GM19328 (cell line): ENCODE data around the gene RHPN2.

Experiments
- ATAC-seq: cut with Tn5 transposase; IDR thresholded peaks from one replicate; pipeline ENCODE4 v1.9.1; 2021; ENCODE audit warnings: mild to moderate bottlenecking, moderate library complexity; ENCODE audit not compliant: unreplicated experiment

The RHPN2 gene

DNA sequence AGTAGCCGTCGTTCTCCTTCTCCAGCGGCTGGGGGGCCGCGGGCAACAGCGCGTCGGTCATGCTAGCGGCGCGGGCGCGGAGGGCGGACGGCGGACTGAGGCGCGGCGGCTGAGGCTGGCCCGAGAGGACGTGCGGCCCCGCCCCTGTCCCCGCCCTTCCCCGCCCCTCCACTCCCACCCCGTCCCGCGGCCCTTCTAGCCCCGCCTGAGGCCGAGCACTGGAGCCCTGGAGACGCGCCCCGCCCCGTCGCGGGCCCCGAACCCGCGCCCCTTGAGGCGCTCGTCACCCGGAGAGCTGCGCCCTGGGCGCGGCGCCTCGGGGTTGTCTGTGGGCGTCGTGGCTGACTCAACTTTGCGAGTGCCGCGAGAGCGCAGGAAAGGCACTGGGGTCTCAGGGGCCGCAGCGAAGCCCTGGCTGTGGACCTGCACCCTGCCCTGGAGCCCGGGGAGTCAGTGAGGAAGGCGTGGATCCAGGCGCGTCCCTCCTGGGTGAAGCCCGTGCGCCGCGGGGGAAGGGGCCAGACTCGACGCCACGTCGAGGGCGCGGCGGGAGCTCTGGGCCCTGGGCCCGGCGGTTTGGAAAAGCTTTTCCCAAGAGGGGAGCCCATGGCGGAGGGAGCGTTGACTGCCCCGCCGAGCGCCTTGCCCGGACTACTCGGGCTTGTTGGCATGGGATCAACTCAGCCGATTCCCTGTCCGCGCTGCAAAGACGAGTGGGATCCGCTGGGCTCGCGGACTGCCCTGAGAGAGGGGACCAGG lies at the start of gene RHPN2:
Gene RHPN2 (minus strand): TSS at position 97 of the 759 bp plus-strand sequence. CDS start 36 bp downstream, at position 61.
- ATAC-seq: peak; percentile 80

DNA sequence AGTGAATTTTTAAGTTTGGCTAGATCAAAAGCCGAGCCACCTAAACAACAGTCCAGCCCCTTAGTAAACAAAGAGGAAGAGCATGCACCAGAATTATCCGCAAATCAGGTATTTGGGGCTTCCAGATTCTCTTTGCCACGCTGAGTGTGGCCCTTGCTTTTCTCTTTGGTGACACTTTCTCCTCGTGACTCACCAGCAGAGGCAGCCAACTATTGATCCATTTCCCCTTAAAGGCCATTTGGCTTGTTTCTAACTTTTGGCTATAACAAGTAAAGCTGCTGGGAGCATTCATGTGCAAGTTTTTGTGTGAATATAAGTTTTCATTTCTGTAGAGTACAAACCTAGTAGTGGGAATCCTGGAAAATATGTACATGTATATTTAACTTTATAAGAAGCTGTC lies 49.6 kb upstream of the RHPN2 start:
- ATAC-seq: no peak

DNA sequence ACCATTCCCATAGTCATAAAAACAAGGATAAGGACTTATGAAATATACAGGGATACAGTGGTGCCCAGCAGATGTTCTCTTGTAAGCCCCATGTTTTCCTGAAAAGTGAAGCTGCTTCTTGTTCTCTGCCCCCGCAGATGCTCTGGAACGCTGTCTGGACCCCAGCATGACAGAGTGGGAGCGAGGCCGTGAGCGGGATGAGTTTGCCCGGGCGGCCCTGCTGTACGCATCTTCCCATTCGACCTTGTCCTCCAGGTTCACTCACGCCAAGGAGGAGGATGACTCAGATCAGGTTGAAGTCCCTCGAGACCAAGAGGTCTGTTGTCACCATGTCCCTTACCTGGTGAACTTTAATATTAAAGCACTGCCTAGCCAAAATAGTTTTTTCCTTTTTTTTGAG lies 46.9 kb upstream of the RHPN2 start:
- ATAC-seq: no peak

DNA sequence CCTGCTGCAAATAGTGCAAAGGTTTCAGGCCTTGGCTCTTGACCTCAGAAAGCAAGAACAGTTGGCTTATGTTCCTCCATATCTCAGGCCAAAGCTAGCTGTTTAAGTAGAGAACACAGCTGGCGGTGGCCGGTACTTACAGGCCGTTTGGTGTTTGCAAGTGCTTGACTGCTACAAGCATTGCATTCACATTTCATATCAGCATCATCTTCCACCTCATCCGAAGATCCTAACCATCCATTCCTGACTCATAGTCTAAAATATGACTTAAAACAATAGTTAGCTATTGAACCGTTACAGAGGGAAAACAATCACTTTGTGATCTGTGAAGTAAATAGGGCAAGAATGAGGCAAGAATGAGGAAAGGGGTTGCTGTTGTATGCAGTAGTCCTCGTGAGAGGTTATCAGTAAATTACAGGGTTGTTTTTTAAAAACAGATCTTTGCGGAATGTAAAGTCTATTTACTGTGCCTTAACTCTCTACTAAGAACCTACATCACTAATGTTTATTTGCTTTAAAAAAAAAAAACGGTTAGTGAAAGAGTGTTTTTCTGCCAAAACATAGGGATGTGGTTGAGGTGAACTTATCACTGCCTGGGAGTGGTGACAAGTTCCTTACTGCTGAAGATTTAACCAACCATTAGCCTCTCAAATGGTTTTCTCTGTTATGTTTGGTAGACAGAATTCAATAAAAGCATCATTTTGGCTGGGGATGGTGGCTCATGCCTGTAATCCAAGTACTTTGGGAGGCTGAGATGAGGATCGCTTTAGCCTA lies 45.6 kb upstream of the RHPN2 start:
- no peak for ATAC-seq

DNA sequence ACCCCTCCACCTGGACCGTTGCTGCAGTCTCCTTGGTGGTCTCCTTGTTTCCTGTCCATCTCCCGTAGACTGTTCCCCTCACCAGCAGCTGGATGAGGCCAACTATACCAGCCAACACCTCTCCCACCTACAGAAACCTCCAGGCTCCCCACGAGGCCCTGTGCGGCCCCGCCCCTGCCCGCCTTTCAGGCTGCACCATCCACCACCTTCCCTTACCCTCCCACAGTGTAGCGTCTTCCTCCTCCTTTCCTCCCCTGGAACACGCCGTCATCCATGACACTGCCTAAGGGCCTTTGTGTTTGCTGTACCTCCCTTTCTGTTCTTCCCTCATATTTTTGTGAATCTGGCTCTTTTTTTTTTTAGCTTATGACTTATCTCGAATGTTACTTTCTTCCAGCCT lies 43.5 kb upstream of the RHPN2 start:
- ATAC-seq: no peak

DNA sequence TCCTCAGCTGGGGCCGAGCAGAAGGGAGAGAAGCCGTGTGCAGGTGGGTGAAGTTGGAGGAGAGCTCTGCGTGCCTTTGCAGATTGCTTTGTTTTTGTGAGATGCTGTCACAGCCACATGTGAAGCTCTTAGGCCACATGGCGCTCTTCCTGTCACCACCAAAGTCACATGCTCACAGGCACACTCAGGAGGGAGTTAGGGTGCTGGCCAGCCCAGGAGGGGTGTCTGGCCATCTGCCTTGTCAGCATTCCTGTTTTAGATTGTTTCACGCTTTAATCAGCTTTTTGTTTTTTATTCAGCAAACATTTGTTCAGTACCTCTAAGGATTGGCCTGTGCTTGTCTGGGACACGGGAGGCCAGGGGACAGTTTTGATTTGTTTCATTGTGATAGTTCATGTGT lies 38.2 kb upstream of the RHPN2 start:
- no peak for ATAC-seq

DNA sequence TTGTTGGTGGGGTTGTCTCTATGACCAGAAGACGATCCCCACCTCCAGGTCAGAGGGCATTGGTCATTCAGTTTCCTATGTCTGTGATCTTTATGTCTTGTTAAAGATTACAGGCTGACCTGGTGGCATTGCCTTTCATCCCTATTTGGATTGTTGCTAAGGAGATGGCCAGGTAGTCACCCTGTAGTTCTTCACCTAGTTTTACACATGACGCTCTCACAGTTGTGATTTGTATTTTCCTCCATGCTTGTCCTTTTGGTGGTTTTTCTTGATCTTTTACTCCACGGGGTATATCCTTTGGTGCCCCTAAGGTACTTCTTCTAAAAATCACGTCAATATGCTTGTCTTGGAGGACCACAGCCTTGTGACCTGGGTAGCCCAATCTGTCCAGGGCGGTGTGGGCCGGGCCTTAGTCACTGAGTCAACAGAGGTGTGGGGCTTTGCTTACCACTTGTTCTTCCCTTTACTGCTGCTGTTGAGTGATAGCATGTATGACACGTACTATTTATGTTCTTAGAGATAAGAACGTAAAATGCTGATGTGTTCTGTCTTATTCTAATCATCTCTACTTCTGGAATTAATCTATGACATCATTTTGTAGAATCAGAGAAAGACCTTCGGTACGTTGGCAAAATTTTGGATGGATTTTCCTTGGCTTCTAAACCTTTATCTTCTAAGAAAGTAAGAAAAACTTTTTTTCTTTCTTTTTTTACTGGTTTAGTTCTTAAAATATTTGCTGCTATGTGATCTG lies 36.4 kb upstream of the RHPN2 start:
- ATAC-seq: no peak

DNA sequence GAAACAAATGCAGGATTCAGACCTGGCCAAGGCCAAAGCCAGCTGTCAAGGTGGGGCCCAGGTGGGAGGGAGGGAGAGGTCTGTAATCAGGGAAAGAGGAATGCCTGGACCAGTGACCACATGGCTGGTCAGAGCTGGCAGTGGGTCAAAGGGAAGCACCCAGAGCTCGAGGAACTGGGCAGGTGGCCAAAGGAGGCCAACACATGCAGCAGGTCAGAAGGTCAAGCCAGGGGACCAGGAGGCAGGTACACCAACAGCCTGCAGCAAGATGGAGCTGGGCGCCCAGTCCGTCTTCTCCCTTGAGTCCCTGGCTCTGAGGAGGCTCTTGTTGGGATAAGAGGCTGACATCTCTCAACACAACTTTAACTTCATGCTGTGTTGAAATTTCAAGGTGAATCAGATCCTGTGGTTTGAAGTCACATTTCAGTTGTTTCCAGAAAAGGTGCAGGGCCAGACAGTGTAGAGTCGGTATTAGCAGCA lies 33.4 kb upstream of the RHPN2 start:
- no peak for ATAC-seq

DNA sequence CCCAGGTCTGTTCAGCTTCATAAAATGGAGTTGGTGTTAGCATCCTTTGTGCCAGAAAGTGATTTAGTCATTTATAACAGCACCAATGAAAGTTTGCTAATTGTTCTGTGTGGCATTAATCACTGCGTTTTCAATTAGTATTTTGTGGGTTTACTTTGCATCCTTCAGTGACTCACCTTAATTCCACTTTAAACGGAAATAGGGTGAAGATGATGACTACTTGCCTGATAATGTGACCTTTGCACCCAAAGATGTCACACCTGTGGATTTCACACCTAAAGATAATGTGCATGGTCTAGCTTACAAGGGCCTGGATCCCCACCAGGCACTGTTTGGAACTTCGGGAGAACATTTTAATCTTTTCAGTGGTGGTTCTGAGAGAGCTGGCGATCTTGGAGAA lies 31.3 kb upstream of the RHPN2 start:
- ATAC-seq: no peak

DNA sequence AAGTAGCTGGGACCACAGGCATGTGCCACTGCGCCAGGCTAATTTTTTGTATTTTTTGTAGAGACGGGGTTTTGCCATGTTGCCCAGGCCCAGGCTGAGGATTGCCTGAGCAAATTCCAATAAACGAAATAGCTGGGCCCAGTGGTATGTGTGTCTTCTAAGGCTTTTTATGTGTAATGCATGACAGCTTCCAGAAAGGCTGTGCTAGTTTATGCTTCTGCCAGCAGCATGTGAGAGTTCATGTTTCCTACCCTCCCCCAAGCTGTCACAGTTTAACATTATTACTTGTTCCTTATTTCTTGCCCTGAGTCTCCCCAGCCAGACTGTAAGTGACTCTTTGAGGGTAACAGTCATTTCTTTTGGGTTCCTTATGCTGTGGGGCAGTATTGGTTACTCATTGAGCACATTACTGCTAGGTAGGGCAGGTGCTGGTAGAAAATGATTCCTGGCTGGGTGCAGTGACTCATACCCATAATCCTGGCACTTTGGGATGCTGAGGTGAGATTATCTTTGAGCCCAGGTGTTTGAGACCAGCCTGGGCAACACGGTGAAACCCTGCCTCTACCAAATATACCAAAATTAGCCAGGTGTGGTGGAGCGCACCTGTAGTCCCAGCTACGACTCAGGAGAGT lies 29.9 kb upstream of the RHPN2 start:
- no peak for ATAC-seq

DNA sequence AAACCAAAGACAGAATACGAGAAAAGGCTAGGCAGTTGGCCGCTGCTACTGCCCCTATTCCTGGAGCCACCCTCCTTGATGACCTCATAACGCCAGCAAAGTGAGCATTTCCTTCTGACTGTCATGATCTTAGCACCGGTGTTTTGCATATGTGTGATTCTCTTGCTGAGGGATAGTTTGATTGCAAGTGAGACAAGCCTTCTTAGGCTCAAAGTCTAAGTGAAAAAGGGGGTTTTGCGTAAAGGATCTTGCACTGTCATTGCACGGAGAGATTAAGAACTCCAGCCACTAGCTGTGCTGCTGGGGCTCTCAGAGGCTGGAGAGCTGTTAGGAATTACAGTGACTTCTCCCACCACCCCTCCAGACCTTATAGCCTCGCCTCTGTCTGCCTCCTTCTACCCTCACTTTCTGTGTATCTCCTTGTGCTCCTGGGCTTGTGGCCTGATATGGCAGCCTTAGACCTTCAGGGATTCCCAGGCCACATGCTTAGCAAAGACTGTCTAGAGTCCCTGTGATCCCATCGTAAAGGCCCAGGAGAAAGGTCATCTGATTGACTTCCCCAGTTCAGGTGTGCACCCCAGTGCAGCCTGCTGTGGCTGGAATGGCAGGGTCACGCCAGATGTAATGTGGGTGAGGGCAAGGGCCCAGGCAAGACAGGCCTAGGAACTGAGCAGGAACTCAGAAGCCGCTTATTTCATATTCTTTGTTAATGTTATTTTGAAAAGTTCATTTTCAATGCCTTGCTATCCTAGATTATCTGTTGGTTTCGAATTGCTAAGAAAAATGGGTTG lies 28.9 kb upstream of the RHPN2 start:
- ATAC-seq: no peak

DNA sequence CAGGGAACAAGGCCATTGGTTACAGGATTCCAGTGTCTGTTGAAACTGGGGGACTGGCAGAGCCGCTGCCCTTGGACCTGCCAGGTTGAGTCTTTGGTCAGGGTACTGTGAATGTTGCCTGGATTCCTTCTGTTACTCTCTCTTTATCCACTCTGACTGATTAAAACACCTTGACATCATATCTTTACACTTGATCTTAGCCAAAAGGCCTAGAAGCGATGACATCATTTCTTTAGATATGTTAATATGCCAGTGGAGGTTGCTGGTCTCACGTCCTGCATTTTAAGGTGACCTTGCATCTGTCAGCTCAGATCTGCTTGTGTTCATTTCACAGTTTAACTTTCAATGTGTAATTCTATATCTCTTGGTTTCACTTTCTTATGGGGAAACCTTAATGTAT lies 25.5 kb upstream of the RHPN2 start:
- ATAC-seq: no peak

DNA sequence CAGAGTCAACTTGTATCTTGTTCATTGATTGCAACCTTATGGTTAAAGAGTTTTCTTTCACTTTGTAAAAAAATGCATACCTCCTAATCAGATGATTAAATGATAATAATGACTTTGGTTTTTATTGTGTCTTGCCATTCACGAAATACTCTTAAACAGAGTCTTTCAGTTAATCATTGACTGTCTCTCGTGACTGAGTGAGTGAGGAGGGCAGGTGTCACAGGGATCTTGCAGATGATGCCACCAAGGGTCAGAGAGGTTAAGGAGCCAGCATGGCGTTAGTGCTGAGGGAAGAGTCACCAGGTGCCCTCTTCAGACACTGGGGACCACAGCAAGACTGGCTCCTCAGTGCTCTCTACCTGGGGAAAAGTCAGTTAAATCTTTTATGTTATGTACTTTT lies 24.3 kb upstream of the RHPN2 start:
- no peak for ATAC-seq

DNA sequence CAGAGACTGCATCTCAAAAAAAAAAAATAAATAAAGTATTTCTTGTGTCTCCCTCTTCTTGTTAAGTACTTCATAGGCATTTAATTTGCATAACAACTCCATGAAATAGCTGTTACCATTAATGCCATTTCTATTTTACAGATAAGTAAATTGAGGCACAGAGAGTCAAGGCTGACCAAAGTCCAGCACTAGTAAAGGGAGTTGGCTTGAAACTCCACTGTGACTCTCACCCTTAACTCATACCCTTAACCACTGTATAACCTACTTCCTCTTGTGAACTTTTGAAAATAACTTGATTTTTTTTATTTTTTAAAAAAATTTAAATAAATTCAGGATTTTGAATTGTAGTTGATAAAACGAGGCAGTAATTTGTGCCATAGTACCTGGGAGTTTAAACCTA lies 22.3 kb upstream of the RHPN2 start:
- no peak for ATAC-seq

DNA sequence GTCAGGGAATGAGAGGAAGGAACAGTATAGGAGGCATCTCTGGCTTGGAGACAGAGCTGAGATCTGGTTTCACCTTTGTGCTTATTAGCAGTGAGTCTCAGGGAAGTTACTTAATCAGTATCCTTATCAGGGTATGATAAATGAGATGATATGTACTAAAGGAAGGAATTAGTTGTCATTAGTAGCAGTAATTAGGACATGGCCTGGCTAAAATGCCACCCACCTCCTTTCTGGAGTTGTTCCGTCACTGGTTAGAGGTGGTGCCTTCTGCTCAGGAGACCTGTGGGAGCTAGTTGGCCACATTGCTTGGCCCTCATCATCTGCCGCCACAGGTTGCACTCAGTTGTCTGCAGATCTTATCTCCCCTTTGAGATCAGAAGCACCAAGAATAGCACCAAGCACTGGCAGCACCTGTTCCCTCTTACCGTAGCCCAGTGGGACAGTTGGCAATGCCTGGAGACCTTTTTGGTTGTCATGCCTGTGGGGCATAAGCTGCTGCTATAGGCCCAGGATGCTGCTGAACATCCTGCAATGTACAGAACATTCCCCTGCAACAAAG lies 21.0 kb upstream of the RHPN2 start:
- ATAC-seq: no peak

DNA sequence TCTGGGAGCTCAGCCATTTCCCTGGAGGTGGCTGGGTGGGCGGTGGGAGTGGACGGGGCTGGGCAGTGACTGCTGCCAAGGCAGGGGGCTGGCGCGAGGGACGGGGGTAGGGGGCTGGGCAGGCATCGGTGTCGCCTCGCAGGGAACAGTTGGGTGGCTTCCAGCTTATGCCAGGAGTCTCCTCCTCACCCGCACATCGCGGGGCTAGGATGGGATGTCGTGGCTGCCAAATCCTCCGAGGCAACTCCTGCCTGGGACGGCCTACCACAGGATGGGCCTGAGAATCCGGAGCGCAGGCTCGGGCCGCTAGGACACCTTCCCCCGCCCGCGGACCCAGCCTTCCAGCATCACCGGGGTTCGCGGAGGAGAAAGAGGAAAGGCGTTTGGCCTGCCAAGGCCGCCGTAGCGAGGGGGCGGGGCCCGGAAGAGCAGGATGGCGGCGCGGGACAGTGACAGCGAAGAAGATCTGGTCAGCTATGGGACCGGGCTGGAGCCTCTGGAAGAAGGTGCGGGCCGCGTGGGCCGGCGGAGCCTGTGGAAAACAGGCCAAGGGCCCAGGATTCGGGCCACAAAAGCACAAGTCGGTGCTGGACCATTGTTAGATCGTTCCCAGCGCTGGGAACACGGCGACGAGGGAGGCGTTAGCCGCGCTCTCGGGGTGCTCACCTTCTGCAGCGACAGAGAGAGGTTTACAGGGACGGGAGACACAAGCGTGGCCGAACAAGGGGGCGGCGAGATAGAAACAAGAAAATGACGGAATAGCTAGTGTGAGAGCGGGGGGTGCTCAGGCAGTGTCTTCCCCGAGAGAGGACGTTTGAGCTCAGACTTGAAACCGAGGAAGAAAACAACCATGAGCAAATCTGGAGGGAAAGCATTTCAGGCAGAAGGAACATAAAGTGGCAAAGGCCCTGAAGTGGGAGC lies 16.3 kb upstream of the RHPN2 start, which contains the start of gene GPATCH1:
Gene GPATCH1 (plus strand): TSS at position 421 of the 921 bp plus-strand sequence. CDS start 13 bp downstream, at position 434.
- peak; percentile 89 for ATAC-seq

DNA sequence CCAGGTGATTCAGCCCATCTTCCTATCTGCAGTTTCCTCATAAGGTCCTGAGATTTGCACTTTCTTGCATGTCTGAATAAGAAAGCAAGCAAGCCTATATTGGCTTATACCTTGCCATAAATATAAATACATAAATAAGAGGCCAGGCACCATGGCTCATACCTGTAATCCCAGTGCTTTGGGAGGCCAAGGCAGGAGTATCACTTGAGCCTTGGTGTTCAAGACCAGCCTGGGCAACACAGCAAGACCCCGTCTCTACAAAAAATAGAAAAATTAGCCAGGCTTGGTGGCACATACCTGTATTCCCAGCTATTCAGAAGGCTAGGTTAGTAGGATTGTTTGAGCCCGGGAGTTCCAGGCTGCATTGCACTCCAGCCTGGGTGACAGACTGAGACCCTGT lies 10.8 kb upstream of the RHPN2 start:
- no peak for ATAC-seq

DNA sequence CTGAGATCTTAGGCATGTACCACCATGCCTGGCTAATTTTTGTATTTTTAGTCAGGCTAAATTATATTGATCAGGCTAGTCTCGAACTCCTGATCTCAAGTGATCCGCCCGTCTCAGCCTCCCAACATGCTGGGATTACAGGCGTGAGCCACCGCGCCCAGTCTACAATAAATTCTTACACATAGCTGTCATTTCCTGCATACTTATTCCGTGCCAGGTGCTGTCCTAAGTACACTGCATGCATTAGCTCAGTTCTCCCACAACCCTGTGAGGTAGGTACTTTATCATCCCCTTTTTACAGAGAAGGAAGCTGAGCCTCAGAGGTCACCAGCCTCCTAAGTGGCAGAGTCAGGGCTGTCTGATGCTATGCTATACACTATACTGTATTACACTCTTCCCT lies 7.2 kb upstream of the RHPN2 start:
- ATAC-seq: no peak

DNA sequence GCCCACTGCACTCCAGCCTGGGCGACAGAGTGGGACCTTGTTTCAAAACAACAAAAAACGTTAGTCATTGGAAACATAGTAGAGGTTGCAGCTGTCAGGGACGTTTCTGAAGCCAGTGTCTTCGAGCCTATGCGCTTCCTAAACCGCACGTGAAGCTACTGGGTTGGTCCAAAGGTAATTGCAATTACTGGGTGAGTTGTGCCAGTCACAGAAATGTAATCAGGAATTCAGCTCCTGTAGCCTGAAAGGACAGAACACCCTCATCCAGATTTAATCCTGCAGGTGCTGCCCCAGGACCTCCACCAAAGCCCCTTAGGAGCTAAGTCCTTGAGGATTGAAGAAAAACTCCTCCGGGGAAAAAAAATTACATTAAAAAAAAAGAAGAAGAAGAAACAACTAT lies 2.4 kb upstream of the RHPN2 start:
- no peak for ATAC-seq
